HL-60 (cell line): ENCODE results near the gene CHST9.

Experiments used
- DNase-seq, 2 experiments: peaks; one replicate each; pipeline ENCODE4 v3.0.0-alpha.2; 2010 to 2020; ENCODE audit warnings: low read depth in 1 of 2, low spot score in 1 of 2
- H3K27ac ChIP-seq: fragments of 250-450 bp; sonication (Bioruptor Pico); replicated peaks from 2 replicates; pipeline ENCODE4 v1.5.1; 2020; ENCODE audit warnings: mild to moderate bottlenecking, moderate library complexity
- H3K27me3 ChIP-seq: fragments of 250-450 bp; sonication (Bioruptor Pico); 2 replicates; pipeline ENCODE4 v1.5.1; 2021; ENCODE audit warnings: mild to moderate bottlenecking, moderate library complexity; ENCODE audit not compliant: insufficient read depth, poor library complexity, severe bottlenecking
- H3K4me3 ChIP-seq: replicated peaks from 2 replicates; pipeline ENCODE4 v1.5.1; 2011; ENCODE audit warnings: mild to moderate bottlenecking, control low read depth, low read length; ENCODE audit not compliant: insufficient read depth
- GABPA ChIP-seq: IDR thresholded peaks from 2 replicates; pipeline ENCODE4 v1.6.1; 2012; ENCODE audit warnings: low read depth
- POLR2AphosphoS5 ChIP-seq: IDR thresholded peaks from 2 replicates; pipeline ENCODE4 v1.6.1; 2012; ENCODE audit warnings: low read depth
- REST ChIP-seq: IDR thresholded peaks from 2 replicates; pipeline ENCODE4 v1.6.1; 2012; ENCODE audit warnings: low read depth; ENCODE audit not compliant: insufficient replicate concordance
- SPI1 ChIP-seq: IDR thresholded peaks from 2 replicates; pipeline ENCODE4 v1.6.1; 2012; ENCODE audit warnings: low read depth, mild to moderate bottlenecking, borderline replicate concordance
- TF ChIP-seq, protein P1 (sequence below): IDR thresholded peaks from one replicate; pipeline ENCODE4 v1.5.1; 2011; ENCODE audit warnings: low read length, control low read depth, inconsistent platforms; ENCODE audit not compliant: insufficient read depth

The CHST9 gene

GRCh38 chr18:26875040-26875654 is 310.0 kb downstream of the CHST9 start:
- Histone ChIP-seq H3K27ac (no peak overlapping the region), H3K4me3 (no peak overlapping the region), H3K27me3 (no peaks in the 10 kb centered on the region)
- DNase-seq = no peak
- TF ChIP-seq GABPA (no peak), REST (no peak), POLR2AphosphoS5 (no peak), SPI1 (no peak)
- TF ChIP-seq, protein P1, sequence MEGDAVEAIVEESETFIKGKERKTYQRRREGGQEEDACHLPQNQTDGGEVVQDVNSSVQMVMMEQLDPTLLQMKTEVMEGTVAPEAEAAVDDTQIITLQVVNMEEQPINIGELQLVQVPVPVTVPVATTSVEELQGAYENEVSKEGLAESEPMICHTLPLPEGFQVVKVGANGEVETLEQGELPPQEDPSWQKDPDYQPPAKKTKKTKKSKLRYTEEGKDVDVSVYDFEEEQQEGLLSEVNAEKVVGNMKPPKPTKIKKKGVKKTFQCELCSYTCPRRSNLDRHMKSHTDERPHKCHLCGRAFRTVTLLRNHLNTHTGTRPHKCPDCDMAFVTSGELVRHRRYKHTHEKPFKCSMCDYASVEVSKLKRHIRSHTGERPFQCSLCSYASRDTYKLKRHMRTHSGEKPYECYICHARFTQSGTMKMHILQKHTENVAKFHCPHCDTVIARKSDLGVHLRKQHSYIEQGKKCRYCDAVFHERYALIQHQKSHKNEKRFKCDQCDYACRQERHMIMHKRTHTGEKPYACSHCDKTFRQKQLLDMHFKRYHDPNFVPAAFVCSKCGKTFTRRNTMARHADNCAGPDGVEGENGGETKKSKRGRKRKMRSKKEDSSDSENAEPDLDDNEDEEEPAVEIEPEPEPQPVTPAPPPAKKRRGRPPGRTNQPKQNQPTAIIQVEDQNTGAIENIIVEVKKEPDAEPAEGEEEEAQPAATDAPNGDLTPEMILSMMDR = no peak

DNA sequence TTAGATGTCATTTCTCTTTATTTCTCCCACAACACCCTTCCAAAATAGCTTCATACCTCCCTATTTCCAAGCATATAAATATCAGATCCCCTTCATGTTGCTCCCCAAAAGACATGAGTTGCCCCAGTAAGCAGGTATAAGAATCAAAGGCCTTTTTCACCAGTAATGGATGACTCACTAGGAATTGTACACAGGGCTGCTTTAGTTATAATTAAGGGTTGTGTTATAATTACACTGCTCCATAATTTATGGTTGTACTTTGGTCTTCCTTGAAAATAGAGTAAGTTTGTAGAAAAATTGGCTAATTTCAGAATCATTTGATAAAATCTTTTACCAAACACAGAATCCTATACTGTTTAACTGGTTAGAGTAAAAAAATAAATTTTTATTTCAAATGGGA is 310.8 kb downstream of the CHST9 start:
- no peak overlapping the region for H3K27ac ChIP-seq
- no peak for DNase-seq
- H3K27me3 ChIP-seq = no peaks in the 10 kb centered on the region
- TF ChIP-seq, protein P1 = no peak
- H3K4me3 ChIP-seq = no peak overlapping the region

GRCh38 chr18:26869640-26870039 is 315.5 kb downstream of the CHST9 start:
- no peak overlapping the region for H3K27ac ChIP-seq
- TF ChIP-seq SPI1 (peak; percentile 72; the same call in 1 of the 2 replicates), GABPA (no peak)
- no peak for DNase-seq
- H3K27me3 ChIP-seq = peaks cover 9% of the 10 kb centered on the region
- no peak overlapping the region for H3K4me3 ChIP-seq

GRCh38 chr18:26868968-26869586 is 316.0 kb downstream of the CHST9 start:
- Histone ChIP-seq H3K27ac (no peak overlapping the region), H3K27me3 (peaks cover 10% of the 10 kb centered on the region), H3K4me3 (no peak overlapping the region)
- DNase-seq = no peak
- TF ChIP-seq, protein P1 = no peak
- TF ChIP-seq POLR2AphosphoS5 (no peak), GABPA (no peak), SPI1 (no peak), REST (no peak)
